RWPE1 (cell line): ENCODE results near the gene DCDC1.

ENCODE experiments used
- CTCF ChIA-PET: fragments of 350-600 bp; sonication (Branson Sonifier 250); formaldehyde crosslinking; extraction: SDS; loops from one replicate; lab custom pipeline; 2021; lab: Yijun Ruan, JAX
- POLR2A ChIA-PET: fragments of 400-600 bp; formaldehyde crosslinking; extraction: SDS; loops from one replicate; lab custom pipeline; 2020; ENCODE audit warnings: antibody characterized with exemption; ENCODE audit not compliant: low non-redundant PET; lab: Yijun Ruan, JAX
- DNase-seq: peaks from one replicate; pipeline ENCODE4 v3.0.0; 2012; ENCODE audit warnings: low spot score
- H3K27ac ChIP-seq: fragments of 450-650 bp; 2 replicates; pipeline ENCODE4 v1.5.1; 2017
- CTCF ChIP-seq: fragments of 450-650 bp; conservative IDR thresholded peaks from 2 replicates; pipeline ENCODE4 v1.5.1; 2017; ENCODE audit warnings: low read depth, mild to moderate bottlenecking

The DCDC1 gene

GRCh38 chr11:31375879-31376278, 6.3 kb upstream of the DCDC1 start:
- TF ChIP-seq CTCF = no peak
- ChIA-PET POLR2A (no interaction called here), CTCF (no interaction called here)
- H3K27ac ChIP-seq = no peak overlapping the region
- DNase-seq = no peak

- TF ChIP-seq CTCF = no peak
- ChIA-PET POLR2A (no interaction called here), CTCF (no interaction called here)
- H3K27ac ChIP-seq = no peak overlapping the region
- DNase-seq = no peak
Observed at GRCh38 chr11:31366795-31367194, 2.7 kb downstream of the DCDC1 start.

GRCh38 chr11:31361743-31362142, 7.8 kb downstream of the DCDC1 start:
- TF ChIP-seq CTCF = no peak
- ChIA-PET POLR2A (no interaction called here), CTCF (no interaction called here)
- no peak overlapping the region for H3K27ac ChIP-seq
- DNase-seq = no peak

GRCh38 chr11:31355817-31356216, 13.7 kb downstream of the DCDC1 start:
- no peak for TF ChIP-seq CTCF
- CTCF ChIA-PET = interaction anchor here (0.7 to 1.1 kb wide), 2 partner anchors 15 to 322 kb away, joined by 3 to 4 read pairs; no protein-coding TSS in a partner anchor
- peak; percentile 22 for DNase-seq
- H3K27ac ChIP-seq = no peak overlapping the region
- POLR2A ChIA-PET = no interaction called here

- CTCF ChIA-PET = interaction anchor here (0.7 to 1.1 kb wide), 2 partner anchors 14 to 322 kb away, joined by 3 to 4 read pairs; no protein-coding TSS in a partner anchor
Observed at GRCh38 chr11:31355131-31355530, 14.4 kb downstream of the DCDC1 start.

GRCh38 chr11:31351168-31351567, 18.4 kb downstream of the DCDC1 start:
- H3K27ac ChIP-seq = no peak overlapping the region
- CTCF ChIA-PET = no interaction called here
- no peak for DNase-seq
- TF ChIP-seq CTCF = no peak
- POLR2A ChIA-PET = no interaction called here

More at GRCh38 chr11:31355131-31355530, 14.4 kb downstream of the DCDC1 start:
- POLR2A ChIA-PET = no interaction called here
- no peak overlapping the region for H3K27ac ChIP-seq
- no peak for DNase-seq
- TF ChIP-seq CTCF = no peak
